Cerebellar cortex (tissue), 1 donor: ENCODE results near the gene FASTK.
"Not testable (repeated sequence)": the region's sequence is repeated elsewhere in the genome, so short reads cannot be mapped to it uniquely, and the experiment has no call there.

Source experiments
- DNase-seq: peaks from one replicate; pipeline ENCODE4 v3.0.0-alpha.2; 2015; ENCODE audit warnings: low spot score

Gene FASTK

DNA sequence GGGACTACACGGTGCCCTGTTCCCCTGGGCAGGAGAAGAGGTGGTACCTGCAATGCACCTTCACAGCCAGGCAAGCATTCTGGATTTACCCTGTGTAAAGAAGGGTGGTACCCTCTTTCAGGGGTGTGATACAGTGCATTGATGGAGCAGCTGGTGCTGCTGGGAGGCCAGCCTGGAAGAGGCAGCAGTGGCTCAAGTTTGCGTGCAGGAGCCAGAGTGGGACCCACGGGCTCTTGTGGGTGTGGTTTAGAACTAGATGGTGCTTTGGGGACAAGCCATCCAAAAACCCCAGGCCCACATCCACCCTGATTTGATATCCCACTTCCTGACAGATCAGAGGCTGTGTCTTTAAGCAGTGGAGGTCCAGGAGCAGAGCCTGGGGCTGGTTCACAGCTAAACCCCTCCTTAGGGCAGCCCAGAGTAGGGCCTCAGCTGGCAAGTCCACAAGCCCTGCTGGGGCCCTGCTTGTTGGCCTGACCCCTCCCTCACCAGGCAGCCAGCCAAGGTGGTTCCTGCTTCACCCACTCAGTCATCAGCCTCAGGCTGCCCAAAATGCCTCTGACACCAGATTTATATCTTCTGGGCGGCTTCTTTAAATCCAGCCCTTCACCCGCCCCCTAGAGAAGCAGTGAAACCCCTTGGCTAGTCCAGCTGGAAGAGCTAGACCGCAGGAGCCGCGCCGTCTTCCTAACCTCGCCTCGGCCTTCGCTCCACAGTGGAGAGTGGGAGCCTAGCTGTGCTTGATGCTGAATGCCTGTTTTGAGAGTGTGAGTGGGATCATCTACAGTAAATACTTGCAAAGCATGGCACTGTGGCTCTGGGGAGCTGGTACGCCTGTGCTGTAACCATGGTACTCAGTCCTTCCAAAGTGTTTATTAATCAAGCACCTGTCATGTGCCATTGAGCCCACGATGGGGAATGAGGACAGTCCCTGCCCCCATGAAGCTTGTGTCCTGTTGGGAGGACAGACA lies 33.7 kb downstream of the FASTK start:
- DNase-seq, result no peak

DNA sequence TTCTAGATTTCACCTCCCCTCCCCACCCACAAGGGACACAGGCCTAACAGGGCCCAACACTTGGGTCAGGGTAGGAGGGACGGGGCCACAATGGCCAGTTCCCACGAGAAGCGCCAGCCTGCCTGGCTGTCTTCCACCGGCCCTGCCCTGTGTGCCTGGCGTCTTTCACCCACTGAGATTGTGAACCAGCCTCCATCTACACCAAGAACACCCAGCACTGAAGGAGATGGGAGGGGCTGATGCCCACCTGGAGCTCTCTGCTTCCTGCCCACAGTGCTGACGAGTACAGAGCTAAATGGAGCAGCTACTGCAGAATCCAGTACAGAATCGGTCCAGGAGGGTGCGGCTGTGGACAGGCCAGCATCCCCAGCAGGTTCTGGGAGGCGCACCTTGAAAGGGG lies 34.6 kb downstream of the FASTK start:
- no peak for DNase-seq

DNA sequence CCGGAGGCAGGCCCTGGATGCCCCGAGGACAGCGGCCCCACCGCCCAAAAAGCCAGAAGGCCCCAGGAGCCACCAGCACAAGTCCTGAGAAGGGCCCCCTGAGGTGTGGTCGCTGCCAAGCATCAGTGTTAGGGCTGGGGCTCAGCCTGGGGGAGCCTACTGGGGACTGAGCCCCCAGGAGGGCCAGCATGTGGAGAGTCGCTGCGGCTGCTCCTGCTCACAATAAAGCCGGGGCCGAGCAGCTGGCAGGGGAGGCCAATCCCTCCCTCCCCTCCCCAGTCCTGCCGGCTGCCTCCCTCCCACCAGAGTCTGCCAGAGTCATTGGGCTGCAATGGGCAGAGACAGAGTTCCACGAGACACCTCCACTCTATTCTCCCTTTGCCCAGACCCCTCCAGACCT lies 35.3 kb downstream of the FASTK start:
- no peak for DNase-seq

DNA sequence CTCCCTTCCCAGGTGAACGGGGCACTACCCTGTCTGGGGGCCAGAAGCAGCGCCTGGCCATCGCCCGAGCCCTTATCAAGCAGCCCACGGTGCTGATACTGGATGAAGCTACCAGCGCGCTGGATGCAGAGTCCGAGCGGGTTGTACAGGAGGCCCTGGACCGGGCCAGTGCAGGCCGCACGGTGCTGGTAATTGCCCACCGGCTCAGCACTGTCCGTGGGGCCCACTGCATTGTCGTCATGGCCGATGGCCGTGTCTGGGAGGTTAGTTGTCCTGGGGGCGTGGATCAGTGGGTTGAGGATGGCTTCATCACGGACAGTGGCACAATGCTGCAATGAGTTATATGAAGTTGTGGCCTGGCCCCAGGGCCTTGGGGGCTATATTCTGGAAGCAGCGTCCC lies 36.6 kb downstream of the FASTK start:
- no peak for DNase-seq

DNA sequence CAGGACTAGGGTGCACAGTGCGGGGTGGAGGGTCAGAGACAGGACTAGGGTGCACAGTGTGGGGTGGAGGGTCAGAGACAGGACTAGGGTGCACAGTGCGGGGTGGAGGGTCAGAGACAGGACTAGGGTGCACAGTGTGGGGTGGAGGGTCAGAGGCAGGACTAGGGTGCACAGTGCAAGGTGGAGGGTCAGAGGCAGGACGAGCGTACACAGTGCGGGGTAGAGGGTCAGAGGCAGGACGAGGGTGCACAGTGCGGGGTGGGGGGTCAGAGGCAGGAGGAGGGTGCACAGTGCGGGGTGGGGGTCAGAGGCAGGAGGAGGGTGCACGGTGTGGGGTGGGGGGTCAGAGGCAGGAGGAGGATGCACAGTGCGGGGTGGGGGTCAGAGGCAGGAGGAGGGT lies 37.2 kb downstream of the FASTK start:
- not testable (repeated sequence) for DNase-seq

DNA sequence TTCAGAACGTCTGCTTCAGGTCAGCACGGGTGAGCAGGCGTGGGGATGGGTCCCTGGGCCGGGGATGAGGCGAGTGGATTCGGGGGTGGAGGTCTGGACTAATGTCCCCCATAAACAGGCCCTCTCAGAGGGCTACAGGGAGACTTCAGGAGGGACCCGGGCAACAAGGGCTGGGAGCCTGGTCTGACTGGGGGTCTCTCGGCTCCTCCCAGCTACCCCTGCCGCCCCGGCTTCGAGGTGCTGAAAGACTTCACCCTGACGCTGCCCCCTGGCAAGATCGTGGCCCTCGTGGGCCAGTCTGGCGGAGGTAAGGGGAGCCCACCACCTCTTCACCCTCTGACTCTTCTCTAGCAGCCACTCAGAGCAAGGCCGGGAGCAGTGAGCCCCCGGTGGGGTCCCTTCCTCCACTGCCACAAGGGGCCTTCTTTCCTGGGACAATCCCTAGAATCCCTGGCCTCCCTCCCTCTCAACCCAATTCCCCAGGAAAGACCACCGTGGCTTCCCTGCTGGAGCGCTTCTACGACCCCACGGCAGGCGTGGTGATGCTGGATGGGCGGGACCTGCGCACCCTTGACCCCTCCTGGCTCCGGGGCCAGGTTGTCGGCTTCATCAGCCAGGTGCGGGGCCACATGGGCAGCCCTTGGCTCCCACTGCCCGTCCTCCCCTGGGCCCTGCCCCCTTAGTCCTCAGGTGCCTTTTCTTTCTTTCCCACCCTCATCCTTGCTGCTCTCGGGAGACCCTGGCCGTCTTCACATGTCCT lies 39.8 kb downstream of the FASTK start:
- DNase-seq, result no peak

DNA sequence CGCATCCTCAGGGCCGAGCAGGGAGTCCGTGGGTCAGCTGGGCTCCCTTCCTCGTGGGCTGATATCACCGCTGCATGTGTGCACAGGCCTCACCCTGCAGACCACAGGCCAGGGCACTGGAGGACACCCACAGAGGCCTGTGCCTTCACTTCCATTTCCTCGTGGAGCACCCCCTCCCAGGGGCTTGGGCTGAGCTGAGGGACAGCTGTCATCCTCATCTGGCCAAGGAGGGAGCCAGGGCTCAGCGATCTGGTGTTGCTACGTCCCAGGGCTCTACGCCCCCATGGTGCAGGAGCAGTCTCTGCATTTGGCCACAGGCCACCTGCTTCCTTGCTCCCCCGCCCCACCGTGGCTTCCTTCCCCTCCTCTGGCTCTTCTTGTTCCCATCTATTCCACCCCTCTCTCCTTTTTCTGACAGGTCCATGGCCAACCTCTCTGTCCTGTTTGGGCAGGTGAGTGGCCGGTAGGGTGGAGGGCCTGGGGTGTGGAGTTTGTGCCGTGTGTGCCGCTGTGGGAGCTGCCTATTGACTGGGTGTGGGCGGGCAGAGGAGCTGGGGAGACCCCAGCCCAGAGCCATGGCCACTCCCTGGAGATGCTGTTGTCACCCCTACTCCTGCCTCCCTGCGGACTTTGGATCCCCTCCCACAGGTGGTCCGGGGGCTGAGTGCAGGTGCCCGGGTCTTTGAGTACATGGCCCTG lies 40.6 kb downstream of the FASTK start:
- no peak for DNase-seq

DNA sequence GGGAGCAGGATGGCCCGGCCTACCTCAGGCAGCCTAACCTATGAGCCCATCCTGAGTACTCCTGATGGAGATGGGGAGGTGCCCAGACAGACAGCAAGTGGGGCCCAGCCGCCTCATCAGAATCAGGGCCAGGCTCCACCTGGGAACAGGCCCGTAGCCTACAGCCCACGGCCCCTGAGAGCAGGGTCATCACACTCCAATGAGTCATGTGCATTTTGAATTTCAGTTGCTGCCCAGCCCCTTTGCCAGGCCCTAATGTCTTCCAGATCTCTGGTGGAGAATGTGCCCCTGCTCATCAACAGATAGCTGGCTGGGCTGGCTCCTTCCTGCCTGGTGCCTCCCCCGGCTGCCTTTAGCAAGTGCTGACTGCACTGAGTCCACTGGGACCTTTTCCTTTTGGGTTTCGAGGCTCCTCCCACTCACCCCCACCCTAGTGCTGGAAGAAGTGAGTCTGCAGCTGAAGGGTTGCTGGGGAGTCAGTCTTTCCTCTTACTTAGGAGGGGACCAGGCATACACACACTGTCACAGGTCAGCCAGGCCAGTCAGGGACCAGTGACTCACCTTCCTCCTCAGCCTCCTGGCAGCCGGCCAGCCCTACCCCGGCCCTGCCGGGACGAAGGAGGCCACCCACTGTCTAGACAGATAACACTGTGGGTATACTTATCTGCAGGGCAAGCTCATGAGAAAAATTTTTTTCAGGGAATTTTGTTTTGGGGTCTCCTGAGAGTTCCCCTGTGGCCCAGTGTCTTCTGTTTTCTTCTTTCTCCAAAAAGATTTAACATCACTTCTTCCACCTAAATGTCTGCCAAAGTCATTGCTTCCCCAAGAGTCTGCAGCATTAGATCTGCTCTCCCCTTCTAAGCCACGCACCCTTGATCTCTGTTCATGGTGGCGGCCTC lies 41.4 kb downstream of the FASTK start:
- no peak for DNase-seq

DNA sequence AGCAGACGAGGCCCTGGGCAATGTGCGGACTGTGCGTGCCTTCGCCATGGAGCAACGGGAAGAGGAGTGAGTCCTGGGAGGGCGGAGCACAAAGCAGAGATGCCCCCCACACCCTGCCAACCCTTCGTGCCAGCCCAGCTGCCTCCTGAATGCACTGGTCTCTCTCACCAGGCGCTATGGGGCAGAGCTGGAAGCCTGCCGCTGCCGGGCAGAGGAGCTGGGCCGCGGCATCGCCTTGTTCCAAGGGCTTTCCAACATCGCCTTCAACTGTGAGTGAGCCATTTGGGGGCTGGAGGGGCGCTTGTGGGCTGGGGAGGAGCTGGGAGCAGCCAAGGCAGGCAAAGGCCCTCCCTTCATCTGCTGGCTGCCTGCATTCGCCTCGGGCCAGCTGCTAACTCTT lies 44.7 kb downstream of the FASTK start:
- no peak for DNase-seq

DNA sequence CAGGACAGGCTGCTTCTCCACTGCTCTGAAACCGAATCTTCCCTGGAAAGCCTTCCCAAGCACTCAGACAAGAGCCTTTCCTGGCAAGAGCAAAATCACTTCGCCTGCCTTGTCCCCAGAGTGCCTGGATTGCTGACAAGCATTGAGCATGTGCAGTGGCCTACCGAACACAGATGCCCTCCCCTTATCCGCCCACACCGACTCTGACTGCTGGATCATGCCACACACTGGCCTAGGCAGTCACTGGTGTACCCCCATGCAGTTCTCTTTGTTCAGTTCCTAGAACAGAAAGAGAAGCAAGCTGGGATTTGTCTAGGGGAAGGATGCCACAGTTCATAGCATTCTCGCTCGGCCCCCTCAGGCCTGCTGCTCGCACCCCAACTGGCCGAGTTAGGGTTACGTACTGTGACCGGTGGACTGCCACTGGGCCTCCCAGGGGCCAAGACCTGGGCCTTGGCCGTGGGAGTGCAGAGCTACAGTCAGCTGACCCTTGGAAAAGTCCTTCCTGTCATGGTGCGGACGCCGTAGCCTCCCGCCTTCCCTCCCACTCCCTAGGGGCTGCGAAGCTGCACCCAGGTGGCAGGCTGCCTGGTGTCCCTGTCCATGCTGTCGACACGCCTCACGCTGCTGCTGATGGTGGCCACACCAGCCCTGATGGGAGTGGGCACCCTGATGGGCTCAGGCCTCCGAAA lies 45.4 kb downstream of the FASTK start:
- no peak for DNase-seq

DNA sequence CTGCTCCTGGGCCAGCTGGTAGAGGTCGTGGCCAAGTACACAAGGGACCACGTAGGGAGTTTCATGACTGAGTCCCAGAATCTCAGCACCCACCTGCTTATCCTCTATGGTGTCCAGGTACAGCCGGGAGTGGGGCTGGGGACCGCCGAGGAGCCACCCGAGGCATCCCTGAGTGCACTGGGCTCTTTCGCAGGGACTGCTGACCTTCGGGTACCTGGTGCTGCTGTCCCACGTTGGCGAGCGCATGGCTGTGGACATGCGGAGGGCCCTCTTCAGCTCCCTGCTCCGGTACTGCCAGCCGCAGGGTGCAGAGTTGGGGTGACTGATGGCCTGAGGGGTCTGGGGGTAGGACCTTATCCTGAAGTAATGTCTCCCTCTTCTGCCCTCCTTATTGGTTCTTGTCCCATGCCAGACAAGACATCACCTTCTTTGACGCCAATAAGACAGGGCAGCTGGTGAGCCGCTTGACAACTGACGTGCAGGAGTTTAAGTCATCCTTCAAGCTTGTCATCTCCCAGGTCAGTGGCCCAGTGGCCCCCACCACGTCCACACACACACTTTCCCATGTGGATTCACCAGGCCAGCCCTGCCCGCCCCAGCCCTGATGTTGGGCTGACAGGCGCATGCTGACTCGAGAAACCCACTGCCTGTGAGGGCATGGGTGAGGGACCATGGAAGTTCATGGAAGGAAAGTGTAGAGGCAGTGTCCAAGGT lies 46.1 kb downstream of the FASTK start:
- no peak for DNase-seq

DNA sequence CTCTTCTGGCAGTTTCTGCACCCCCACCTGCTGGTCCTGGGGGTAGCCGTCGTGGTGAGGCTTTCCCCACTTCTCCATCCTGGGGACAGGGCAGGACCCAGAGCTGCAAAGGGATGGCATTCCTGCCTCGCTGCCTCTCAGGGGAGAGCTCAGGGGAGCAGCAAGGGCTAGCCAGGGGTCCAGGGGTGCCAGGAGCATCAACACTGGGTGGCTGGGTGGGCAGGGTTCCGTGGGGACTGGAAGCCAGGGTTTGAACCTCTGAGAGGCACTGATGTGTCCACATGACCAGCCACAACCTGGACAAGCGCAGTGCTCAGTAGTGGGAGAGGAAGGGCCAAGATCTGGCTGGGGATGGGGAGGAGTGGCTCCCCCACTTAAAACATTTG lies 46.8 kb downstream of the FASTK start:
- DNase-seq, result no peak

DNA sequence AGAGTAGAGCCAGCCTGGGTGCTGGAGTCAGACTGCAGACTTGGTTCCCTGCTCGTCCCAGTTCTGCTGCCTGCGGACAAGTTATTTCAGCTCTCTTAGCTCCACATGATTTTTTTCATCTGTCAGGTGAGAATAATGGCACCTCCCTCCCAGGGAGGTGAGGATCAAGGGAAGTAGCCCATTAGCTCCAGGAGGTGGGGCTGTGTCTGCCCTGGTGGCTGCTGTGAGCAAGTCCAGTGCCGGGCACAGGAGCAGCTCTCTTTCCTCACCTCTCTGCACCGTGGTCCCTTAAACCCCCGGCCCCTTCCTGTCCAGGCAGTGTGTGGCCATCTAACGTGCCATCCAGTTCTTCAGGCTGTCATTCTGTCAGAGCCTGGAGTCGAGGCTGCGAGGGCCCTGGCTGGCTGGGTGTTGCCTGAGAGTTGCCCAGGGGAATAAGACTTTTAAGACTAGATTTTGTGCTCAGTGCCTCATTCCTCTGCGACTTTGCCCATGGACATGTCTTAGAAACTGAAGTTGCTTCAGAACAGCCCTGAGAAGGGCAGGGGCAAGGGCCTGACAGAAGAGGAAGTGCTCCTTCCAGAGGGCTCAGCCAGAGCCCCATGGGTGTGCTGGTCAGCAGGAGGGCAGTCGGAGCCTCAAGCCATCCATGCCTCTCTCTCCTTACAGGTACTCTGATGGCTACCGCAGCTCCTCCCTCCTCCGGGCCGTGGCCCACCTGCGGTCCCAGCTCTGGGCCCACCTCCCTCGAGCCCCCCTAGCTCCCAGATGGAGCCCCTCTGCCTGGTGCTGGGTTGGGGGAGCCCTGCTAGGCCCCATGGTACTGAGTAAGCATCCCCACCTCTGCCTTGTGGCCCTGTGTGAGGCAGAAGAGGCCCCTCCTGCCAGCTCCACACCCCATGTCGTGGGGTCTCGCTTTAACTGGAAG lies 47.4 kb downstream of the FASTK start:
- no peak for DNase-seq

DNA sequence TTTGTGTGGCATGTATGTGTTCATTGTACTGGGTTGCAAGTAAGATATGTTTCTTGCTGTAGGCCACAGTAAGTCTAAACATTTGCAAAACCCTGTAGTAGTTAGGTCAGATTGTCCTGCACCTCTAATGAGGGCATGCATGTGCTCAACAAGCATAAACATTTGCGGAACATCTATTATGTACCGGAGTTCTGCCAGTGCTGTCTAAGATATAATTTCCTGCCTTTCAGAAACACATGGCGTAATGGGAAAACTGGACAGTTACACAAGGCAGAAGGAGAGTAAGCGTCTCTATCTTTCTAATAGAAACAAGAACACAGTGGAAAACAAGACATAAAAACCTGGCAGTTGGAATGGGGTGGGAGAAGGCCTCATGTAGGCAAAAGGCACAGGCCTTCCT lies 49.6 kb downstream of the FASTK start:
- no peak for DNase-seq

DNA sequence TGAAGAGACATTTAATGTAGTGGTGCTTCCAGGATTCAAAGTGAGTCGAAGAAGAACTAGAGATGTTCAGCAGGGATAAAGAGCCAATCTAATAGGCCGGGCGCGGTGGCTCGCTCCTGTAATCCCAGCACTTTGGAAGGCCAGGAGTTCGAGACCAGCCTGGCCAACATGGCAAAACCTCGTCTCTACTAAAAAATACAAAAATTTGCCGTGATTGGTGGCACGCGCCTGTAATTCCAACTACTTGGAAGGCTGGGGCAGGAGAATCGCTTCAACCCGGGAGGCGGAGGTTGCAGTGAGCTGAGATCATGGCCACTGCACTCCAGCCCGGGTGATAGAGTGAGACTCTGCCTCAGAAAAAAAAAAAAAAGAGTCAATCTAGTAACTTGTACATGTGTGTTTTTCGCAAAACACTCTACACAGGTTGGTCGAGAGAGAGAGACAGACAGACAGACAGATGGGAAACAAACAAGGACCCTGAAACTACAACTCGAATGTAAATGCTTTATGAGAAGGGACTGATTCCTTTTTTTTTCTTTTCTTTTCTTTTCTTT lies 51.6 kb downstream of the FASTK start:
- no peak for DNase-seq

DNA sequence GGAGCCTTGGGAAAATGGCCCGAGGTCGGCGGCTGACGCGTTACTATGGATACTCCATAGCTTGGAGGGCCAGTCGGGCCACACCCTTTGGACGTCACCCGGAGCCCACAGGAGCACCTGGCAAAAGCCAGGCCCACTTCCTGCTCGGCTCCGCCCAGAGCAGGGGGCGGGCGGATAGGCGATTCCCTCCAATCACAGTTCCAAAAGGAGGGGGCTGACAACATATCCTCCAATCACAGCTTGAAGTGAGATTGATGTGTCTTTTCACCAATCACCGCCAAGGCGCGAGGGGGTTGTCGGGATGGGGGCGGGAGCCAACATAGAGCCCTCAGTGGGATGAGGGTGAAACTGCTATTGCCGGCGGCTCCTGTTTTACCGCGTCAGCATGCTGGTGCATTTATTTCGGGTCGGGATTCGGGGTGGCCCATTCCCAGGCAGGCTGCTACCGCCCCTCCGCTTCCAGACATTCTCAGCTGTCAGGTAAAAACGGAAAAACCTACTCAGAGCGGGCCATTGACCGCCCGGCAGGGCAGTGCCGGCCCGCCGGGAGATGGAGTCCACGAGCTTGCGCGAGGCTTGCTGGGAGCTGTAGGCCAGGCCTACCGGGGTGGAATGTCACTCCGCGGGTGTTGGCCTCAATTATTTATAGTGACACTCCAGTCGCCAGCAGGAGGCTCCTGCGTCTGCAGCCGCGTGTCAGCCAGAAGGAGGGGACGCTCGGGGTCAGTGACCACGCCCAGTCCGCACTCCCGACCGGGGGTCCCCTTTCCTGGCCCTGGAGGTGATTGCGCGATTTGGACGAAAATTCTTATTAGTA lies 52.3 kb downstream of the FASTK start, which contains the start of gene ABCB8:
TSS of gene ABCB8 (plus strand) at position 320 of the 817 bp plus-strand sequence. CDS start at position 386, 66 bp downstream.
- peak; percentile 99 for DNase-seq

DNA sequence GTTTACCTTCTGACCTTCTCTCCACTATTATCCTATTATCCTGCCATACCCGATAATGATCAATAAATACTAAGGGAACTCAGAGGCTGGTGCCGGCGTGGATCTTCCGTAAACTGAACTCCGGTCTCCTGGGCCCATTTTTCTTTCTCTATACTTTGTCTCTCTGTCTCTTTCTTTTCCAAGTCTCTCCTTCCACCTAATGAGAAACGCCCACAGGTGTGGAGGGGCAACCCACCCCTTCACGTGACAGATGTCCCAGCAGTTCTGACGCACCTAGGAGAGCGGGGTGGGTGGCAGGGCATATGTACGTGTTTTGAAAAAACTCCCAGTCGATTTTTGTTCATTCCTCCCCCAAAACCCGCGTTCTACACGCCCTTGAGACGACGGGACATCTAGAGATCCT lies 52.9 kb downstream of the FASTK start:
- DNase-seq, result not testable (repeated sequence)
